Activated CD4-positive, alpha-beta T cell treated with anti-CD3 and anti-CD28 coated beads, Interleukin-2, amount 50 U/mL, for 16 hours (primary cell): ENCODE results near the gene NDUFB8.
A peak's percentile ranks its signal among the peaks of the same experiment; 100 is the strongest.

Experiments used
- DNase-seq: peaks from one replicate; pipeline ENCODE4 v3.0.0-alpha.2; 2020

NDUFB8 gene

DNA sequence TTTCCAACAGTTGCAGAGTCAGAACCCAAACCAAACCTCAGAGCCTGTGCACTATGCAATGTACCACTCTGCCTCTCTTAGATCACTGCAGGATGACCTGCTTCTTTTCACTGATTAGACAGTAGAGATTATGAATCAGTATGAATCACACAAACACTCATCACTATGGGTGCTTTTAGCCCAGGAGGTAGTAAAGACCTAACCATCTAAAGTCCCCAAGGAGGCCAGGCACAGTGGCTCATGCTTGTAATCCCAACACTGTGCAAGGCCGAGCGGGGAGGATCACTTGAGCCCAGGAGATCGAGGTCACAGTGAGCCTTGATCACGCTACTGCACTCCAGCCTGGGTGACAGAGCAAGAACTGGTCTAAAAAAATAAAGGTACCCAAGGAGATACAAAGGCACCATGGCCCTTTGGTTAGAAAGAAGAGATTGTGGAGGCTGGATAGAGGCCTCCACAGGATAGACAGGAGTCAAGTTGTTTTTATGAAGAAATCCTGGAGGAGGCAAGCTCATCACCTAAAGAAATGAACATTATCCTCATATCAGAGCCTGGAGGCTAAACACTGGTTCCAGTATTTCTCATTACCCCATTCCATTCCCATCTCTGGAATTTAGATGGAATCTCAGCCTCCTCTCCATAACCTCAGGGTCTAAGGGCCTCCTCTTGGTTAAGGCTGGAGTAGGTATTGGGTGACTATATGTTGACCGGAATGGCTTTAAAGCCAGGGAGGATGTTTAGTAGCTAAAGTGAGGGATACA lies 22.9 kb downstream of the NDUFB8 start:
- DNase-seq, result peak; percentile 72

DNA sequence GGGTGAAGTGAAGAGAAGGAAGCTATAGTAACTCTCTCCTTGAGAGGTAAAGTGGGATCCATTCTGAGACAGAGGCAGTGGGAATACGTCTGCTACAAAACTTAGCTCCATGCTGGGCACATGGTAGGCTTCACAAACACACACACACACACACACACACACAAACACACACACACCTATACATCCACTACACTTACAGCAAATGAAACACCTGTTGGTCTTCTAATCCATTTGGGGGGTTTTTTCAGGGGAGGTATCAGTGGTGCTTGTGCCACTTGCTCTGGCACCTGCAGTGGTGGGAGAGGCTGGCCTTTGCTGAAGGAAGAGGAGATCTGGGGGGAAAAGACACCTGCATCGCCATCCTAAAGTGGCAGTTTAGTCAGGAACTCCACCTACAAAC lies 24.5 kb downstream of the NDUFB8 start:
- DNase-seq, result no peak

DNA sequence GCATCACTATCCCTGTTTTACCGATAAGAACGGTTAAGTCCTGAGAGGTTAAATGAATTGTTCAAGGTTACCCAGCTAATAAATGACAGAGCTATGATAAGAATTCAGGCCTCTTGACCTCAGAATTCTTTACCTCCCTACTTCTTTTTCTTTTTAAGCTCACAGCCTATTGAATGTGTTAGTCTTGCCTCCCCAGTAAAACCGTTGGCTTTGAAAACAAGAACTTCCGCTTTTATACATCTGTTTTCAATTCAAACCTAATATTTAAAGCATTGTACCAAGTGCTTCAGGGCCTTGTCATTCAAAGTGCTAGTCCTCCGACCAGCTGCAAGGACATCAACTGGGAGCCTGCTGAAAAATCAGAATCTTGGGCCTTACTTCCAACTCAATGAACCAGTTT lies 25.6 kb downstream of the NDUFB8 start:
- no peak for DNase-seq

DNA sequence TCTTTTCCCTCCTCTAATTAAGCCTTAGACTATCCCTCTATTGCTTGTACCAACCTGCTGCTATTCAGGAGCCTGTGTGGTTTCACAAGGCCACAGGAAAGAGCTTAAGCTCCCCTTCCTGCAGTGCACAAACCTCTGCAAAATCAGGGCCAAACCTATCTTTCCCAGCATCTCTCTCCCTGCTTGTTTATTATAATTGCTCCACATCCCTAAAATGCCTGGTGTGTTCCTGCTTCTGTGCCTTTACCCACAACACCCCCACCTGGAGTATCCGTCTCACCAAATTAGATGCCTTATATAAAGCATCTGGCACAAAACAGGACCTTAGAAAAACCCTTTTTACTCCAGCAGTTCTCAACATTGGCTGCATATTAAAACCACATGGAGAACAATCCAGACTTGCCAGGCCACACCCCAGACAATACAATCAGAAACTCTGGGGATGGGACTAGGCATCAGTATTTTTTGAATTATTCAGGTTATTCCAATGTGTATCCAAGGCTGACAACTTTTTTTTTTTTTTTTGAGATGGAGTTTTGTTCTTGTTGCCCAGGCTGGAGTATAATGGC lies 26.7 kb downstream of the NDUFB8 start:
- no peak for DNase-seq

DNA sequence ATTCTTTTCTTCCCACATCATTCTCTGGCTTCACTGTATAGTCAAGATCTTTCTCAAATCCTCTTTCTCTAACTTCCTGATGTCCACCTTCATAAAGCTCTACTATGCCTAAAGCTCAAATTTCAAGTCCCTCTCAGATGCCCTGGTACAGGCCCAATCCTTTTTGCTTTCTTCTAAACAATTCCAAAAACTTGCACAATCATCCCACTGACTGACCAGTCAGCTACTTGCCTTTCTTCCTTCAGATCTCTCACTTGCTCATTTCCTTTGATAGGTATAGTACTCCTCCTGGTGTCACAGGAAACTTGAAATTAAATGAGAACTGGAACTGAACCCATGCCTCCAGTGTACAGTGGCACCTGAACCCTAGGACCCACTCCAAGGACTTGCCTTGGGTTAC lies 28.2 kb downstream of the NDUFB8 start:
- no peak for DNase-seq

DNA sequence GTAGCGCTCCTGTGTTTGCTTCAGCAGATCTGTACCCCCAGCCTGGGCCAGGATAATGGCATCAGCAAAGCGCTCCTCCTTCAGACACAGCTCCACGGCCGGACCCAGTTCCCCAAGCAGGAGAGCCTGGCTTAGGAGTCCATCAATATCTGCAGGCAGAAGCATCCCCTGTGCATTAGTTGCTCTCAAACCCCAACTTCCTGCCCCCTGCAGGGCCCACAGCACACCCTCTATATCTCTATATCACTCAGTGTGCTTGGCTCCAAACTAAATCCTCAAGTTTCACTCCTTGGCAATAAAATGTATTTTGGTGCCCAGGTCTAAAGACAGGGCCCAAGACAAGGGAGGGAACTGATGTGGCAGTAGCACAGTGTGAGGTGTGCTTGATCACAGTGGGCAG lies 31.6 kb downstream of the NDUFB8 start:
- DNase-seq, result no peak

DNA sequence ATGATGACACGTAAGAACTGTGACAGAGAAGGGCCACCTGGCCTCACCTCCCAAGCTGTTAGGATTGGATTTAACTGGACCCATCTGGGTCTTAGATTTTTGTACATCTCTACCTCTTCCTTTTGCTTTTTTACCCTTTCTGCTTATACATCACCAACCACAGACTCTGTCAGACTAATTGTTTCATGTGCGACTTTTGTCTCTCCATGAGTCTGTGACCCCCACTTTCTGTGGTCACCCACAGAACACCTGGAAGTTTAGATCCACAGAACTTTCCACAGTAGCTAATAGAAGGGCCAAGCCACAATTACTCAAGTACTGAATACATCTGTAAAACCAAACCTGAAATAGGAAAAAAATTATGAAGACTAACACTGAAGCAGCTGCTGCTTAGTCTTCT lies 33.1 kb downstream of the NDUFB8 start:
- DNase-seq, result no peak

DNA sequence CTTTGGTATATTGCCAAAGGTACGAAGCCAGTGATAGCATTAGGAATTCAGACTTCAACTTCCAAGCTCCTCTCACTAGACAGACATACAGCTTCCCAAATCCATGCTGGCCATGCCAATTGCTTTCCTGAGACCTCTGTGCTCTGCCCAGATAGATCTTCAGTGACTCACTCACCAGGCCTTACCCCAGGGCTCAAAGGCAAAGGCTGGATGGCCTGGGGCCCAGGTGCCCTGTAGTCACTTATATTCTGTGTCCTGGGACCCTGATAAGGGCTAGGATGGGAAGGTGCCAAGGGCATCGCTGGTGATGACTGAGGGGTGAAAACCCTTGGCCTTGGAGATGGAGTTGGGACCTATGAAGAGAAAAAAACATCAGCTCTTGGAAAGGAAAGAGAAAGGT lies 39.1 kb downstream of the NDUFB8 start:
- DNase-seq, result no peak

DNA sequence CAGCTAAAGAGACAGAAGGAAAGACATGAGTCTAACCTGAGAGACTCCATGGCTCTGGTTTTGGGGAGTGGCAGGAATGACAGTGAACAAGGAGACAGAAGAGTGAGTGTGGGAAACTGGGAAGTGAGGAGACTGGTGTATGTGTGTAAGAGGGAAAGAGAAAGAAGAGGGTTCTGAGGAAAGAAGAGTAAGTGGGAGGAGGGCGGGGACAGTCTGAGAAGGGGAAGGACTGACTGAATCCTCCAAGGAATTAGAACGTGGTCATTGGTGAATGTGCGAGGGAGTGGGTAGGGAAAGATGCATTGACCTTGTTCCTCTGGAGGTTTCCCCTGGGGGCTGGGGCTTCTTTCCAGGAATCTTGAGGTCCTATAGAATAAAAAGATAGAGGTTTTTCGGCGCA lies 40.3 kb downstream of the NDUFB8 start:
- no peak for DNase-seq

DNA sequence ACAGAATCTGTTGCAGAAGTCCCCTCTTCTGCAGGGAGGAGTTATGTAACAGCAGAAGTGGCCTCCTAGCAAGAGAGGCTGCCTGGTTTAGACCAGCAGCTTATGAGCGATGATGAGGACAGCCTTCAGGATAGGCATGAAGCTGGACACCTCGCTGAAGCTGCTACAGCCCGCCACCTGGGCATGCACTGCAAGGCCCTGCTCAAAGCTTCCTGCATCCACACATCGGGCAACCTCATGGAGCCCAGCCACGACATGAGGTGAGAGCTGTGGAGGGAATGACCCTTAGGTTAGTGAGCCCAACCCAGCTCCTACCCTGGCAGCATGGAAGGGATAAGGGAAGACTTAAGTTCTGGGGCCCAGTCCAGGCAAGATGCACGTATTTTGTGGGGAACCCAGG lies 42.1 kb downstream of the NDUFB8 start:
- DNase-seq, result no peak

DNA sequence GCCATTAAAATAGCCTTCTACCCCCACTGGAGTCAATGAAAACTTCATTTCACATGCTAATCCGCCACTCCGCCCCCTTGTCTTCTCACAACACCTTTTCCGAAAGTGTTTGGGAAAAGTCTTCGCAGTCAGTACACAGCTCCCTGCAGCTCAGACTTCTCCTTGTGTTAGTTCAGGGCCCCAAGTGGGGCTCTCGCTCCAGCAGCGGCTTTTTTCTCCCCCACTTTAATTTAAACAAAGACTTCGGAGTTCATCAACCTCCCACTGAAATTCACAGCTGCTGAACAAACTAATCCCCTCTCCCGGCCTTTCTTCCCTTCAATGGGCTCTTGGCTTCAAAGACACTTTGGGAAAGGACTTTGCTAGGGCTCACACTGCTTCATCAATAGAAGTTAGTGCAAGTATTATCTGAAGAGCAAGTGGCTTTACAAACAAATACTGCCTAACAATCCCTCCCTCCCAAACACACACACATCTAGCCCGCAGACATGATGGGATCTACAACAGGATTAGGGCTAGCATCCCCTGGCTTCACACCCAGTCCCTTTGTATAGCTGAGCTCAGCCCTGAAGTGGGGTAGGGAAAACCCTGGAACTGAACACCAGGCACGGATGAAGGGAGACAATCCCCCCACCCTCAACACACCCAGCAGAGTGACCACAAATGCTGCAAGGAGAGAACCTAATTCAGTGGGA lies 43.7 kb downstream of the NDUFB8 start:
- DNase-seq, result no peak

DNA sequence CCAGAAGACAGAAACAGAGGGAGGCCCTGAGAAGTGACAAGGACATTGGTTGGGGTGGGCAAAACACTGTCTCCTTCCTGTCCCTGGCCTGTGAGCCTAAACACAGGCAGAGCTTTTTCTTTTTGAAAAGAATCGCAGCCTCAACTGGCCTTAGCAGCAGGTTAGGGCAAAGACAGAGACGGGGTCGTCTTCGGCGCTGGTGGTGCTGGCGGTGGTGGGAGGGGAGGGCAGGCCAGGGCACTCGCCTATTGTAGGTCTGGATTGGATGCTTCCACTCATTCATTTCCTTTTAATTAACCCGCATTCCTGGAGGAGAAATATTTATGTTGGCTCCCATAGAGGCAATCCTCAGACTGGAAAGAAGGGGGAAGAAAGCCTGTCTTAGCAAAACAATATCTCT lies 44.3 kb downstream of the NDUFB8 start:
- DNase-seq, result no peak

DNA sequence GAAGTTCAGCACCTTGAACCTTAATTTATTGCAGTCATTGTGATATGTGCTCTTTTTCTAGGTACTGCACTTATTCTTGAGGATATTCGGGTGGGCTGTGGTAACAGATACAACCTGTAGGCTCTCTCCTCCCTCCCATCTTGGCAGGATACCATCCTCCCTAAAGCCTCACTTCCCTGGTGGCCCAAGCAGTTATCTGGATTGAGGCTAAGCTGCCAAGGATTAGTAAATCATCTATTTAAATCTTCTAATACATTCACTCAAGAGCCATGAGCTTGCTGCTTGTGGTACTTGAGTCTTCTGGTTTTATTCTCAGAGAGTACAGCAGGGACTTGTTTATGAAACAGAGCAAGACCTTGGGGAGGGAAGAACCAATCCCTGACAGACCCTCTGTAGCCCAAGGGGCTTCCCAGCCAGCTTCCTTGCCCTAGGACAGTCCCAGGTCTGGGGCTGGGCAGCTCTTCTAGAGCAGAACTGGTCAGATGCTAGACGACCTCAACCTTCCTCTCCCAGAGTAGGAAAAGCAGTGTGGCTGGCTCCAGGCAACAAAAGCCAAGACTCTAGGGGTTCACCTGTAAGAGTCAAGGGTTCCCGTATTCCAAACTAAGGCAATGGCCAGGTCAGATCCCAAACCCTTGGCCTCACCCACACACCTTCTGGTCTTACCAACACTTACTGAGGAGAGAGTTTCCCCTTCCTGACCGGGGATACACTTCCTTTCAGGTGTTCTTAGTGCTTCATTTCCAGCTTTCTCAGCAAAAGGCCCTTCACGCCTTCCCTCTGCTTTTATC lies 45.6 kb downstream of the NDUFB8 start:
- no peak for DNase-seq

DNA sequence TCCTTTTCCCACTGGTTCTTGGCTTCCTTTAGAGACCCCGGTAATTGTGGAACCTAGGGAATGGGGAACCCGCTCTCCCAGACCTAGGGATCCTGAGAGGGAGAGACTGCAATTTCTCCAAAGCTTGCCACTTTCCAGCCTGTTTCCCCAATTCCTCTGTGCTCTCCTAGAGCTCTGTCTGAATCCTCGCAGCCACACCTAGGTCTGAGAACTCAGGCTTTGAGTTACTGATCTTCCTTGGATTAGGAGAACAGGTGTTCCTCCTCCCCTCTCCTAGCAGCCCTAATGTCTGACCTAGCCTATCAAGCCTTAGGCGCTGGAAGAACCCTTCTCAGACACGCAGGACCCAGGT lies 46.9 kb downstream of the NDUFB8 start:
- no peak for DNase-seq

DNA sequence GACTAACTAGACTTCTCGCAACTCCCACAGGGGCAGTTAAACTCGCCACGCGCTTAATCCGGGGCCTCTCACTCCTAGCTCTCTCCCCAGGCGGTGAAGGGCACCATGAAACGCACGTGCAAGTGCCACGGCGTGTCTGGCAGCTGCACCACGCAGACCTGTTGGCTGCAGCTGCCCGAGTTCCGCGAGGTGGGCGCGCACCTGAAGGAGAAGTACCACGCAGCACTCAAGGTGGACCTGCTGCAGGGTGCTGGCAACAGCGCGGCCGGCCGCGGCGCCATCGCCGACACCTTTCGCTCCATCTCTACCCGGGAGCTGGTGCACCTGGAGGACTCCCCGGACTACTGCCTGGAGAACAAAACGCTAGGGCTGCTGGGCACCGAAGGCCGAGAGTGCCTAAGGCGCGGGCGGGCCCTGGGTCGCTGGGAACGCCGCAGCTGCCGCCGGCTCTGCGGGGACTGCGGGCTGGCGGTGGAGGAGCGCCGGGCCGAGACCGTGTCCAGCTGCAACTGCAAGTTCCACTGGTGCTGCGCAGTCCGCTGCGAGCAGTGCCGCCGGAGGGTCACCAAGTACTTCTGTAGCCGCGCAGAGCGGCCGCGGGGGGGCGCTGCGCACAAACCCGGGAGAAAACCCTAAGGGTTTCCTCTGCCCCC lies 47.4 kb downstream of the NDUFB8 start:
- peak; percentile 68 for DNase-seq

DNA sequence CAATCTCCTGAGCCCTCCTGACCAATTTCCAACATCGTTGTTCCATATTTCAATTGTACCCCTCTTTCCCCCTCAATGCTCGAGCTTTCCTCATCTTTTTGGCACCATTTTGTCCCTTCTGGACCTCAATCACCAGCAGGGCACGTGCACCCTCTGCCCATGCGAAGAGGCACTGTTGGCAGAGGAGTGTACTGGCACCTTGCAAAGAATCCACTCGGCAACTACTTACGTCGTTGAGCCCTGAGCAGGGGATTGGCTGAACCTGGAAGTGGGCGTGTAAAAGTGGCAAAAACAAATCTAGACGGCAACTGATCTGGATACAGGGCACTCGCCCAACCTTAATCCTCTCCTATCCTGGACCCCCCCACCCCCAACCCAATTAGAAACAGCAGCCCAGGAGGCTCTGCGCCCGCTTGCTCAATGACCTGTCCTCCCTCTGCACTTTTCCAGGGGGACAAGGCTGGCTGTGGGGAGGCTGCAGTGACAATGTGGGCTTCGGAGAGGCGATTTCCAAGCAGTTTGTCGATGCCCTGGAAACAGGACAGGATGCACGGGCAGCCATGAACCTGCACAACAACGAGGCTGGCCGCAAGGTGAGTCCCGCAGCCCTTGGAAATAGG lies 48.1 kb downstream of the NDUFB8 start:
- peak; percentile 94 for DNase-seq

DNA sequence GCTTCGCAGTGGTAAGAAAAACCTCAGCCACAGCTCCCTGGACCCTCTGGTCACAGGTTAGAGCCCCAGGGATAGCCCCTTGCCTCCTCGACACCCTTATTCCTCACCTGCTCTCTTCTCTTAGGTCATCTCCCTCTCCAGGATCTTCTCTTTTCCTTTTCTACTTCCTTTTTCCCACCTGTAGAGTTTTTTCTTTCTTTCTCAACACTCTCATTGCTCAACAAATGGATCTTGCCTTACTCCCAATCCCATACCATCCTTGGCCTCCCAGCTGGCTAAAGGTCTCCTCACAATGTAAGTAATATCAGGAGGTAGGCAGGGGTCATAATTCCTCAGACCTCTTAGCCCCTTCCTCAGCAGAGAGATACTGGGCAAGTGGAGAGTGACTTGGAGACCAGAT lies 49.7 kb downstream of the NDUFB8 start:
- no peak for DNase-seq

DNA sequence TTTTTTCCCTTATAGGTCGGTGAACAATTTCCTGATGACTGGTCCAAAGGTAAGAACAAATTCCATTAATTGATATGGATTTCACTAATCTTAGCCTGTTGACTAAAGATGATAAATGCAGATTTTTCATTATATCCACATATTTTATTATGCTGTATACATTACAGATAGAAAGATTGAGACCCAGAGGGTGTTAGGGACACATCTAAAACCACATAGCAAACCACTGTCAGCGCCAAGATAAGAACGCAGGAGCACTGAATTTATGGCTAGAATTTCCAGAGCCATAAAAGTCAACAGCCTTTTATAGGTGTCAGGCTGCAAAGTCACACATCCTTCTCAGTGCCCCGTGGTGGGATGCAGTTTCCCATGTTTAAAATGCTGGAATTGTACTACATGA lies 50.6 kb downstream of the NDUFB8 start:
- no peak for DNase-seq

DNA sequence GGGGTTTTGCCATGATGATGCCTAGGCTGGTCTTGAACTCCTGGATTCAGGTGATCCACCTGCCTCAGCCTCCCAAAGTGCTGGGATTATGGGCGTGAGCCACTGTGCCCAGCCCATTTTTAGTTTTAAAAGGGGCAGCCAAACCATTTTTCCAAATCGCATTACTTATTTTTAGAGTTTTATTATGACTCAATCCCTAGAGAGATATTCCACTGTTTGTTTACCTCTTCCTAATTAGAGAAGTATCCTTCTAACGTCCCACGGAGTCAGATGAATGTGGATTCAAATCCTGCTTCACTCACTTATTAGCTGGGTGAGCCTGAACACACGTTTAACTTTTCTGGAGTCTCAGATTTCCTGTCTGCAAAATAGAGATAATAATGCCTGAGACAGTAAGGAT lies 51.7 kb downstream of the NDUFB8 start:
- no peak for DNase-seq
